Measurements from ENCODE around the gene ROGDI. TPM values are rescaled to one million over a fixed set of nuclear protein-coding genes. Genes with fewer than 3 reads are reported as not detected.

The ROGDI gene
- polyA plus RNA-seq, 1 of the 3 experiments (the other 2 are of a cell fraction): 33.6 TPM

GRCh38 chr16:4795181-4795827 is 7.1 kb downstream of the ROGDI start, which contains the start of gene SMIM22:
SMIM22 (plus strand) TSS chr16:4795369; CDS start chr16:4795735, 366 bp downstream.
- H3K4me1 ChIP-seq (ENCODE audit: control insufficient read depth in 1 of 2, insufficient read depth in 2 of 2, low read depth in 1 of 2, low read length in 1 of 2): peaks cover 0 to 1% of the 10 kb centered on the region in 2 experiments; a peak in 1 of 4 replicates
- H3K9me2 ChIP-seq: no peaks in the 10 kb centered on the region
- no peaks in the 10 kb centered on the region for H3K27me3 ChIP-seq (ENCODE audit: insufficient read depth)
- H3K79me2 ChIP-seq (ENCODE audit: insufficient read depth): no peaks in the 10 kb centered on the region
- H2AFZ ChIP-seq (ENCODE audit: low read depth): no peak within 1 kb of the TSS
- peak; percentile 65 for DNase-seq
- H3F3A ChIP-seq (replicated peaks; ENCODE audit: insufficient read depth): no peaks in the 10 kb centered on the region
- TF ChIP-seq, protein P1, sequence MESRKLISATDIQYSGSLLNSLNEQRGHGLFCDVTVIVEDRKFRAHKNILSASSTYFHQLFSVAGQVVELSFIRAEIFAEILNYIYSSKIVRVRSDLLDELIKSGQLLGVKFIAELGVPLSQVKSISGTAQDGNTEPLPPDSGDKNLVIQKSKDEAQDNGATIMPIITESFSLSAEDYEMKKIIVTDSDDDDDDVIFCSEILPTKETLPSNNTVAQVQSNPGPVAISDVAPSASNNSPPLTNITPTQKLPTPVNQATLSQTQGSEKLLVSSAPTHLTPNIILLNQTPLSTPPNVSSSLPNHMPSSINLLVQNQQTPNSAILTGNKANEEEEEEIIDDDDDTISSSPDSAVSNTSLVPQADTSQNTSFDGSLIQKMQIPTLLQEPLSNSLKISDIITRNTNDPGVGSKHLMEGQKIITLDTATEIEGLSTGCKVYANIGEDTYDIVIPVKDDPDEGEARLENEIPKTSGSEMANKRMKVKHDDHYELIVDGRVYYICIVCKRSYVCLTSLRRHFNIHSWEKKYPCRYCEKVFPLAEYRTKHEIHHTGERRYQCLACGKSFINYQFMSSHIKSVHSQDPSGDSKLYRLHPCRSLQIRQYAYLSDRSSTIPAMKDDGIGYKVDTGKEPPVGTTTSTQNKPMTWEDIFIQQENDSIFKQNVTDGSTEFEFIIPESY (IDR thresholded peaks at IDR 0.05; ENCODE audit: borderline replicate concordance, low read depth): no peak
- TF ChIP-seq, protein P2, sequence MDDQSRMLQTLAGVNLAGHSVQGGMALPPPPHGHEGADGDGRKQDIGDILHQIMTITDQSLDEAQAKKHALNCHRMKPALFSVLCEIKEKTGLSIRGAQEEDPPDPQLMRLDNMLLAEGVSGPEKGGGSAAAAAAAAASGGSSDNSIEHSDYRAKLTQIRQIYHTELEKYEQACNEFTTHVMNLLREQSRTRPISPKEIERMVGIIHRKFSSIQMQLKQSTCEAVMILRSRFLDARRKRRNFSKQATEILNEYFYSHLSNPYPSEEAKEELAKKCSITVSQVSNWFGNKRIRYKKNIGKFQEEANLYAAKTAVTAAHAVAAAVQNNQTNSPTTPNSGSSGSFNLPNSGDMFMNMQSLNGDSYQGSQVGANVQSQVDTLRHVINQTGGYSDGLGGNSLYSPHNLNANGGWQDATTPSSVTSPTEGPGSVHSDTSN (IDR thresholded peaks at IDR 0.05): no peak
- TF ChIP-seq NFIC (IDR thresholded peaks at IDR 0.05; ENCODE audit: borderline replicate concordance): peak; percentile 44; the same call in 1 of the 2 replicates
- no peak for TF ChIP-seq RXRA (IDR thresholded peaks at IDR 0.05; ENCODE audit: borderline replicate concordance, low read depth)
- TF ChIP-seq TAF1 (IDR thresholded peaks at IDR 0.05; ENCODE audit: borderline replicate concordance, low read depth, low read length): no peak
- peaks cover 0 to 24% of the 10 kb centered on the region in 2 experiments for H3K36me3 ChIP-seq (replicated peaks in 1 of 2; ENCODE audit: control insufficient read depth in 1 of 2, insufficient read depth in 2 of 2, low read length in 1 of 2)
- WGBS (ENCODE audit: low lambda C conversion rate): 73% methylated on average over 9 of the region's 14 CpGs
- no peak within 1 kb of the TSS for H3K4me3 ChIP-seq (ENCODE audit: low read depth in 2 of 2, low read length in 1 of 2)
- H3K4me2 ChIP-seq: no peak within 1 kb of the TSS
- no peak within 1 kb of the TSS; a peak in 1 of 4 replicates for H3K27ac ChIP-seq (ENCODE audit: low read depth in 2 of 2, low read length in 1 of 2)
- no peaks in the 10 kb centered on the region for H4K20me1 ChIP-seq (ENCODE audit: insufficient read depth)
- H3K9me3 ChIP-seq: no peaks in the 10 kb centered on the region
- POLR2A ChIA-PET: no interaction called here
- CTCF ChIA-PET: no interaction called here
- no peak within 1 kb of the TSS for H3K9ac ChIP-seq

- POLR2A ChIA-PET: interaction anchor here (0.6 to 0.7 kb wide), 2 partner anchors 83 to 100 kb away, joined by 5 read pairs; no protein-coding TSS in a partner anchor
- H3K4me3 ChIP-seq (ENCODE audit: low read depth in 2 of 2, low read length in 1 of 2): no peak overlapping the region
- H3K27ac ChIP-seq (ENCODE audit: low read depth in 2 of 2, low read length in 1 of 2): no peak overlapping the region
- H3K9me2 ChIP-seq: no peaks in the 10 kb centered on the region
- no peak overlapping the region for H3K4me2 ChIP-seq
- H3K27me3 ChIP-seq (ENCODE audit: insufficient read depth): no peaks in the 10 kb centered on the region
- no peaks in the 10 kb centered on the region for H3F3A ChIP-seq (replicated peaks; ENCODE audit: insufficient read depth)
- DNase-seq: no peak
- peaks cover 0 to 8% of the 10 kb centered on the region in 2 experiments for H3K36me3 ChIP-seq (replicated peaks in 1 of 2; ENCODE audit: control insufficient read depth in 1 of 2, insufficient read depth in 2 of 2, low read length in 1 of 2)
- WGBS (ENCODE audit: low lambda C conversion rate): 79% methylated on average over 13 of the region's 13 CpGs
- CTCF ChIA-PET: no interaction called here
- H4K20me1 ChIP-seq (ENCODE audit: insufficient read depth): no peaks in the 10 kb centered on the region
- no peak overlapping the region for H3K9ac ChIP-seq
- no peak overlapping the region for H2AFZ ChIP-seq (ENCODE audit: low read depth)
- H3K9me3 ChIP-seq: no peaks in the 10 kb centered on the region
- peaks cover 0 to 6% of the 10 kb centered on the region in 2 experiments; a peak in 1 of 4 replicates for H3K4me1 ChIP-seq (ENCODE audit: control insufficient read depth in 1 of 2, insufficient read depth in 2 of 2, low read depth in 1 of 2, low read length in 1 of 2)
- H3K79me2 ChIP-seq (ENCODE audit: insufficient read depth): no peaks in the 10 kb centered on the region
- no peak for TF ChIP-seq TCF12 (IDR thresholded peaks at IDR 0.05)
- TF ChIP-seq RXRA (IDR thresholded peaks at IDR 0.05; ENCODE audit: borderline replicate concordance, low read depth): no peak
- no peak for TF ChIP-seq EP300 (IDR thresholded peaks at IDR 0.05; ENCODE audit: borderline replicate concordance in 1 of 2, low read depth in 1 of 2, low read length in 1 of 2)
- no peak for TF ChIP-seq SIN3A (IDR thresholded peaks at IDR 0.05; ENCODE audit: borderline replicate concordance, low read depth, low read length)
- TF ChIP-seq, protein P3, sequence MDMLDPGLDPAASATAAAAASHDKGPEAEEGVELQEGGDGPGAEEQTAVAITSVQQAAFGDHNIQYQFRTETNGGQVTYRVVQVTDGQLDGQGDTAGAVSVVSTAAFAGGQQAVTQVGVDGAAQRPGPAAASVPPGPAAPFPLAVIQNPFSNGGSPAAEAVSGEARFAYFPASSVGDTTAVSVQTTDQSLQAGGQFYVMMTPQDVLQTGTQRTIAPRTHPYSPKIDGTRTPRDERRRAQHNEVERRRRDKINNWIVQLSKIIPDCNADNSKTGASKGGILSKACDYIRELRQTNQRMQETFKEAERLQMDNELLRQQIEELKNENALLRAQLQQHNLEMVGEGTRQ (IDR thresholded peaks at IDR 0.05; ENCODE audit: borderline replicate concordance, low read depth, low read length): no peak
- no peak for TF ChIP-seq YY1 (IDR thresholded peaks at IDR 0.05; ENCODE audit: low read depth)
- no peak for TF ChIP-seq GATA2 (CRISPR knock-in tag; IDR thresholded peaks at IDR 0.05)
- no peak for TF ChIP-seq JUND (IDR thresholded peaks at IDR 0.05)
- TF ChIP-seq RFX5 (IDR thresholded peaks at IDR 0.05; ENCODE audit: low read length): no peak
- no peak for TF ChIP-seq POLR2AphosphoS5 (IDR thresholded peaks at IDR 0.05; ENCODE audit: low read depth, low read length)
- TF ChIP-seq FOXJ3 (CRISPR knock-in tag; IDR thresholded peaks at IDR 0.05): no peak
- TF ChIP-seq, protein P4, sequence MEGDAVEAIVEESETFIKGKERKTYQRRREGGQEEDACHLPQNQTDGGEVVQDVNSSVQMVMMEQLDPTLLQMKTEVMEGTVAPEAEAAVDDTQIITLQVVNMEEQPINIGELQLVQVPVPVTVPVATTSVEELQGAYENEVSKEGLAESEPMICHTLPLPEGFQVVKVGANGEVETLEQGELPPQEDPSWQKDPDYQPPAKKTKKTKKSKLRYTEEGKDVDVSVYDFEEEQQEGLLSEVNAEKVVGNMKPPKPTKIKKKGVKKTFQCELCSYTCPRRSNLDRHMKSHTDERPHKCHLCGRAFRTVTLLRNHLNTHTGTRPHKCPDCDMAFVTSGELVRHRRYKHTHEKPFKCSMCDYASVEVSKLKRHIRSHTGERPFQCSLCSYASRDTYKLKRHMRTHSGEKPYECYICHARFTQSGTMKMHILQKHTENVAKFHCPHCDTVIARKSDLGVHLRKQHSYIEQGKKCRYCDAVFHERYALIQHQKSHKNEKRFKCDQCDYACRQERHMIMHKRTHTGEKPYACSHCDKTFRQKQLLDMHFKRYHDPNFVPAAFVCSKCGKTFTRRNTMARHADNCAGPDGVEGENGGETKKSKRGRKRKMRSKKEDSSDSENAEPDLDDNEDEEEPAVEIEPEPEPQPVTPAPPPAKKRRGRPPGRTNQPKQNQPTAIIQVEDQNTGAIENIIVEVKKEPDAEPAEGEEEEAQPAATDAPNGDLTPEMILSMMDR (IDR thresholded peaks at IDR 0.05): no peak
- TF ChIP-seq FOSL2 (IDR thresholded peaks at IDR 0.05; ENCODE audit: borderline replicate concordance, low read depth): no peak
- TF ChIP-seq, protein P1 (IDR thresholded peaks at IDR 0.05; ENCODE audit: borderline replicate concordance, low read depth): no peak
- no peak for TF ChIP-seq RCOR1 (IDR thresholded peaks at IDR 0.05; ENCODE audit: low read length)
These were observed 9.4 kb downstream of the ROGDI start for GRCh38 chr16:4792951-4793513.
